H1 (cell line): Measurements from ENCODE around the gene PVR. TPM values are rescaled to one million over a fixed set of nuclear protein-coding genes. Genes with fewer than 3 reads are reported as not detected.

Source experiments
- CTCF ChIA-PET: fragments of 300-600 bp; sonication (Branson Sonifier 250); formaldehyde crosslinking; loops from one replicate; lab custom pipeline; 2021; ENCODE audit not compliant: partially characterized antibody; lab: Charles Lee
- POLR2A ChIA-PET: fragments of 300-600 bp; sonication (Branson Sonifier 250); formaldehyde crosslinking; loops from one replicate; lab custom pipeline; 2021; ENCODE audit warnings: inconsistent platforms; ENCODE audit not compliant: partially characterized antibody; lab: Charles Lee
- DNase-seq, 2 experiments: peaks; one replicate each; pipeline versions ENCODE4 v3.0.0 to v3.0.0-alpha.2; 2010 to 2022; ENCODE audit warnings: low spot score in 2 of 2, low read depth in 1 of 2, mixed read lengths in 1 of 2
- FAIRE-seq: peaks from 2 replicates; lab custom pipeline; 2011; peaks lifted over from hg19 to GRCh38; lab: Jason Lieb, UNC
- H2AFZ ChIP-seq: 2 replicates; pipeline ENCODE4 v1.8.1; 2012; ENCODE audit warnings: low read length, inconsistent platforms
- H2AK5ac ChIP-seq: 2 replicates; pipeline ENCODE4 v1.6.1; 2013; ENCODE audit warnings: low read depth, low read length
- H2BK120ac ChIP-seq: replicated peaks from 2 replicates; pipeline ENCODE3; 2013; ENCODE audit warnings: low read depth, low read length, inconsistent platforms
- H2BK12ac ChIP-seq: 2 replicates; pipeline ENCODE4 v1.6.1; 2013; ENCODE audit warnings: low read depth, low read length
- H2BK15ac ChIP-seq: 2 replicates; pipeline ENCODE4 v1.6.1; 2013; ENCODE audit warnings: low read length
- H2BK20ac ChIP-seq: 2 replicates; pipeline ENCODE4 v1.6.1; 2013; ENCODE audit warnings: low read length
- H2BK5ac ChIP-seq: 2 replicates; pipeline ENCODE4 v1.6.1; 2013; ENCODE audit warnings: low read depth, low read length
- H3K14ac ChIP-seq: 2 replicates; pipeline ENCODE4 v1.6.1; 2013; ENCODE audit warnings: inconsistent platforms; ENCODE audit not compliant: insufficient read length
- H3K18ac ChIP-seq: 2 replicates; pipeline ENCODE4 v1.6.1; 2013; ENCODE audit warnings: low read length; ENCODE audit errors: extremely low read depth
- H3K23ac ChIP-seq: 2 replicates; pipeline ENCODE4 v1.6.1; 2013; ENCODE audit warnings: inconsistent platforms; ENCODE audit not compliant: insufficient read length
- H3K23me2 ChIP-seq: 2 replicates; pipeline ENCODE4 v1.6.1; 2013; ENCODE audit warnings: low read depth, low read length
- H3K27ac ChIP-seq: 2 replicates; pipeline ENCODE4 v1.6.1; 2011; ENCODE audit warnings: low read depth, low read length, inconsistent platforms
- H3K27me3 ChIP-seq, 4 experiments: replicated peaks in 1 of 4; 1 replicate in 1 of 4; 2 replicates in 3 of 4; pipeline versions ENCODE4 v1.6.1 to v1.8.1; 2011 to 2013; ENCODE audit warnings: low read length in 3 of 4, mild to moderate bottlenecking in 3 of 4, inconsistent platforms in 2 of 4, mixed read lengths in 2 of 4, moderate library complexity in 1 of 4; ENCODE audit not compliant: control insufficient read depth in 3 of 4, insufficient read depth in 3 of 4; ENCODE audit errors: extremely low read depth in 1 of 4
- H3K36me3 ChIP-seq, 4 experiments: 2 replicates each; pipeline versions ENCODE4 v1.6.1 to v1.8.1; 2011 to 2013; ENCODE audit warnings: mild to moderate bottlenecking in 4 of 4, low read length in 3 of 4, moderate library complexity in 2 of 4, control low read depth in 1 of 4, inconsistent platforms in 1 of 4; ENCODE audit not compliant: insufficient read depth in 4 of 4, control insufficient read depth in 2 of 4
- H3K4ac ChIP-seq: replicated peaks from 2 replicates; pipeline ENCODE3; 2013; ENCODE audit warnings: low read length, low read depth, mixed read lengths, inconsistent platforms; ENCODE audit not compliant: insufficient read length
- H3K4me1 ChIP-seq, 4 experiments: replicated peaks in 1 of 4; 1 replicate in 1 of 4; 2 replicates in 3 of 4; pipeline versions ENCODE4 v1.6.1 to v1.8.1; 2011 to 2013; ENCODE audit warnings: low read length in 3 of 4, inconsistent platforms in 2 of 4, mixed read lengths in 1 of 4; ENCODE audit not compliant: insufficient read depth in 4 of 4, control insufficient read depth in 3 of 4
- H3K4me2 ChIP-seq, 2 experiments: 2 replicates each; pipeline versions ENCODE4 v1.6.1 to v1.8.1; 2011 to 2013; ENCODE audit warnings: low read depth in 2 of 2, low read length in 2 of 2, control low read depth in 1 of 2, inconsistent platforms in 1 of 2, mild to moderate bottlenecking in 1 of 2; ENCODE audit not compliant: insufficient read depth in 1 of 2
- H3K4me3 ChIP-seq, 4 experiments: fragments of 200-600, 300-600 bp in 1 of 4; sonication (generic), shearing (Covaris generic), sonication (Bioruptor Twin) in 1 of 4; 2 replicates each; pipeline versions ENCODE4 v1.5.1 to v1.8.1; 2011 to 2016; ENCODE audit warnings: low read length in 4 of 4, low read depth in 3 of 4, control low read depth in 2 of 4, inconsistent platforms in 2 of 4, mild to moderate bottlenecking in 2 of 4, mixed read lengths in 1 of 4, moderate library complexity in 1 of 4; ENCODE audit not compliant: insufficient read depth in 2 of 4; ENCODE audit errors: extremely low read depth in 1 of 4
- H3K56ac ChIP-seq: replicated peaks from 2 replicates; pipeline ENCODE3; 2013; ENCODE audit warnings: low read depth, mild to moderate bottlenecking, mixed read lengths, low read length, inconsistent platforms; ENCODE audit not compliant: insufficient read length
- H3K79me1 ChIP-seq: 2 replicates; pipeline ENCODE4 v1.6.1; 2013; ENCODE audit warnings: low read depth, low read length, control low read depth
- H3K79me2 ChIP-seq, 2 experiments: 2 replicates each; pipeline versions ENCODE4 v1.6.1 to v1.8.1; 2012 to 2013; ENCODE audit warnings: low read length in 2 of 2, mild to moderate bottlenecking in 2 of 2, inconsistent platforms in 1 of 2; ENCODE audit not compliant: insufficient read depth in 2 of 2, control insufficient read depth in 1 of 2
- H3K9ac ChIP-seq, 4 experiments: replicated peaks in 1 of 4; 1 replicate in 1 of 4; 2 replicates in 3 of 4; pipeline versions ENCODE4 v1.6.1 to v1.8.1; 2011 to 2013; ENCODE audit warnings: low read depth in 3 of 4, low read length in 3 of 4, control low read depth in 2 of 4, mild to moderate bottlenecking in 2 of 4, moderate library complexity in 2 of 4, inconsistent platforms in 1 of 4; ENCODE audit errors: extremely low read depth in 1 of 4
- H3K9me3 ChIP-seq, 2 experiments: 2 replicates each; pipeline versions ENCODE4 v1.6.1 to v1.8.1; 2012 to 2013; ENCODE audit warnings: mild to moderate bottlenecking in 2 of 2, moderate library complexity in 2 of 2, control low read depth in 1 of 2, inconsistent platforms in 1 of 2, low read depth in 1 of 2, low read length in 1 of 2, mixed read lengths in 1 of 2; ENCODE audit not compliant: insufficient read depth in 2 of 2
- H4K20me1 ChIP-seq, 2 experiments: replicated peaks in 1 of 2; 2 replicates each; pipeline versions ENCODE3 to v1.8.1; 2011 to 2013; ENCODE audit warnings: inconsistent platforms in 2 of 2, low read length in 2 of 2, mild to moderate bottlenecking in 1 of 2; ENCODE audit not compliant: insufficient read depth in 2 of 2, control insufficient read depth in 1 of 2
- H4K5ac ChIP-seq: 2 replicates; pipeline ENCODE4 v1.6.1; 2013; ENCODE audit warnings: low read length, low read depth, mixed read lengths, inconsistent platforms; ENCODE audit not compliant: insufficient read length
- H4K8ac ChIP-seq: 2 replicates; pipeline ENCODE4 v1.8.0; 2013; ENCODE audit warnings: mild to moderate bottlenecking, moderate library complexity, low read length, inconsistent platforms; ENCODE audit not compliant: insufficient read depth; ENCODE audit errors: extremely low read depth
- H4K91ac ChIP-seq: replicated peaks from 2 replicates; pipeline ENCODE3; 2013; ENCODE audit warnings: low read length, mixed read lengths, inconsistent platforms; ENCODE audit not compliant: insufficient read length
- BACH1 ChIP-seq: IDR thresholded peaks from 2 replicates; pipeline ENCODE4 v1.6.1; 2012; ENCODE audit warnings: low read length, improper control_type of control experiment
- BRCA1 ChIP-seq: IDR thresholded peaks from 2 replicates; pipeline ENCODE4 v1.6.1; 2012; ENCODE audit warnings: low read depth, low read length, improper control_type of control experiment
- EZH2 ChIP-seq: fragments of 200-600 bp; sonication (generic); IDR thresholded peaks from 2 replicates; pipeline ENCODE4 v1.7.1; 2012; ENCODE audit warnings: low read depth, mild to moderate bottlenecking, moderate library complexity, low read length, inconsistent platforms; ENCODE audit not compliant: severe bottlenecking
- GTF2F1 ChIP-seq: IDR thresholded peaks from 2 replicates; pipeline ENCODE4 v1.6.1; 2012; ENCODE audit warnings: low read depth, low read length, improper control_type of control experiment, borderline replicate concordance
- WGBS, 2 experiments: shearing (Covaris generic) in 1 of 2; methylation state at CpG; one replicate each; pipeline versions ENCODE4 v1.1.6 to v1.1.7; 2013 to 2015; ENCODE audit warnings: low lambda C conversion rate in 2 of 2, mixed read lengths in 2 of 2, inconsistent platforms in 1 of 2, low coverage in 1 of 2, missing lambda C conversion rate in 1 of 2; ENCODE audit not compliant: insufficient replicate concordance in 2 of 2, insufficient coverage in 1 of 2, insufficient read length in 1 of 2; ENCODE audit errors: extremely low coverage in 1 of 2, missing lambda C conversion rate in 1 of 2; 5-methylcytosine and 5-hydroxymethylcytosine counted together
- polyA plus RNA-seq, 7 experiments: library from polyadenylated mRNA; depleted of rRNA in 3 of 7; stranded (reverse) in 5 of 7; unstranded in 2 of 7; fragments of >200 nt in 5 of 7; fragments of 200-250 nt in 2 of 7; gene quantifications; 1 replicate in 5 of 7; 2 replicates in 1 of 7; 4 replicates in 1 of 7; pipeline versions ENCODE4 v1.2.1 to v1.2.3, GENCODE V29; 2011 to 2013; ENCODE audit warnings: missing spikeins in 2 of 7, mixed read lengths in 2 of 7
- total RNA-seq: library from RNA; stranded (reverse); fragmentation: NEBNext Ultra II Directional; extraction: Animal tissue kit (Norgen Biotek cat#: 25700); gene quantifications from 2 replicates; pipeline ENCODE4 v1.2.1, GENCODE V29; 2021

The PVR gene
- total and polyA plus RNA-seq, 2 of the 8 experiments (the other 6 are each of a cell fraction or from before 2014, with no cell fraction given), result 13.3 to 14.8 TPM

- TF ChIP-seq BRCA1 (no peak), BACH1 (no peak), EZH2 (no peak), GTF2F1 (no peak)
- TF ChIP-seq, all 59 proteins: peak for 0
- Histone ChIP-seq H3K14ac (no peak overlapping the region), H2AK5ac (no peak overlapping the region), H4K8ac (no peak overlapping the region; the same call in 1 of the 2 replicates), H2BK20ac (no peak overlapping the region), H3K27me3 (no peaks in the 10 kb centered on the region), H3K4me1 (peaks cover 0 to 2% (median 0%) of the 10 kb centered on the region in 4 experiments; a peak in 2 of 7 replicates), H2BK15ac (no peak overlapping the region), H2BK120ac (no peak overlapping the region), H3K4ac (no peak overlapping the region), H4K5ac (no peak overlapping the region), H2AFZ (no peak overlapping the region), H3K9me3 (no peaks in the 10 kb centered on the region), H3K18ac (no peak overlapping the region), H3K23ac (no peak overlapping the region), H3K4me2 (no peak overlapping the region), H2BK12ac (no peak overlapping the region), H2BK5ac (no peak overlapping the region), H3K23me2 (no peaks in the 10 kb centered on the region), H3K27ac (no peak overlapping the region), H3K79me2 (no peaks in the 10 kb centered on the region), H3K56ac (no peak overlapping the region), H4K91ac (no peak overlapping the region), H3K36me3 (peaks cover 12 to 31% (median 21%) of the 10 kb centered on the region in 4 experiments; a peak in 7 of 8 replicates), H3K4me3 (no peak overlapping the region), H3K79me1 (no peaks in the 10 kb centered on the region), H4K20me1 (peaks cover 0 to 2% of the 10 kb centered on the region in 2 experiments), H3K9ac (no peak overlapping the region)
- DNase-seq (no peak), FAIRE-seq (no peak)
- ChIA-PET CTCF (interaction anchor here (0.9 to 13.3 kb wide), 15 partner anchors 9 to 106 kb away, joined by 3 to 126 read pairs (median 9); partner anchors contain the start of genes IGSF23 and PVR), POLR2A (interaction anchor here (0.8 to 1.9 kb wide), 3 partner anchors 8 to 81 kb away, joined by 3 to 8 read pairs (median 4); no protein-coding TSS in a partner anchor)
- WGBS, 2 experiments, result 94% methylated on average over 3 of the region's 3 CpGs; no CpG with 5 or more reads in 1 of the 2 experiments
Observed at GRCh38 chr19:44658069-44658733, 14.5 kb downstream of the PVR start.
